Left kidney (tissue), 2 donors: ENCODE measurements around the gene BRICD5. TPM values are rescaled to one million over a fixed set of nuclear protein-coding genes. Genes with fewer than 3 reads are reported as not detected.

Experiments
- DNase-seq: peaks from one replicate; pipeline ENCODE4 v3.0.0-alpha.2; 2013
- polyA plus RNA-seq: library from polyadenylated mRNA; unstranded; fragments of 120-200 nt; gene quantifications from one replicate; pipeline ENCODE4 v1.2.1, GENCODE V29; 2013; ENCODE audit not compliant: insufficient read length

The BRICD5 gene
- polyA plus RNA-seq, 1 donor, result 6.7 TPM

GRCh38 chr16:2180962-2181923, 29.4 kb downstream of the BRICD5 start:
- DNase-seq, result no peak

DNA sequence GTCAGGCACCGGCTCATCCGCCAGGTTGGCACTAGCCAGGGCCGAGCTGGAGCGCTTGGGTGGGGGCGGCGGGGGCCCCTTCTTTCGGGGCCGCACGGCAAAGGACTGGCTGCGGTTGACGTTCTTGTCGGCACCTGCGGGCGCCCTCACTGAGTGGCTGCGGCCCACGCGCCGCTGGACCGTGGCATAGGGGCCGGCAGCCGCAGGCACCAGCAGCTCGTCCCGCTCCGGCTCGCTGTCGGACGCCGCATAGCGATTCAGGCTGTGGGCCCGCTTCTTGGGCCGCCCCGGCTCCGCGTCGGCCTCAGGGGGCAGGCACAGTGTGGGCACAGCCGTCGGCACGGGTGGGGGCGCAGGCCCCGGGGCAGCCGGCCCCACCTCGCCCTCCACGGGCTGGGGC, 30.2 kb downstream of the BRICD5 start:
- no peak for DNase-seq

DNA sequence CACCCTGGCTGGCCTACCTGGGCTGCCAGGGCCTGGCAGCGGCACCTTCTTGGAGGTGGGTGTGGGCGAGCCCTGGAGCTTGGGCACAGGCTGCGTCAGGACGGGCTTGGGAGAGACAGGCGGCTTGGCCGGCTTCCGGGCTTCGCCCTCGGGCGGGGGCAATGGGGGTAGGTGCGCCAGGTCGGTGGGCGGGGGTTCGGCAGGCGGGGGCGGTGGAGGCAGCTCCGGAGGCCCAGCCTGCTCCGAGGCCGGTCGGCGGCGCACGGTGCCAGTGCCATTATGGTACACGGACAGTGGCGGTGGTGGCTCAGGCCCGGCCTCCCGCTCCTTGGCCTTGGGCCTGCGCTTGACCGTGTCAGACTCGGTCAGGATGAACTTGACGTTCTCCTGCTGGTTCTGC, 31.1 kb downstream of the BRICD5 start:
- no peak for DNase-seq

- no peak for DNase-seq
These were observed 31.6 kb downstream of the BRICD5 start for GRCh38 chr16:2179107-2179501.

- no peak for DNase-seq
These were observed 32.1 kb downstream of the BRICD5 start for GRCh38 chr16:2178321-2179106.

- DNase-seq, result no peak
These were observed 33.1 kb downstream of the BRICD5 start for GRCh38 chr16:2177561-2177960.

DNA sequence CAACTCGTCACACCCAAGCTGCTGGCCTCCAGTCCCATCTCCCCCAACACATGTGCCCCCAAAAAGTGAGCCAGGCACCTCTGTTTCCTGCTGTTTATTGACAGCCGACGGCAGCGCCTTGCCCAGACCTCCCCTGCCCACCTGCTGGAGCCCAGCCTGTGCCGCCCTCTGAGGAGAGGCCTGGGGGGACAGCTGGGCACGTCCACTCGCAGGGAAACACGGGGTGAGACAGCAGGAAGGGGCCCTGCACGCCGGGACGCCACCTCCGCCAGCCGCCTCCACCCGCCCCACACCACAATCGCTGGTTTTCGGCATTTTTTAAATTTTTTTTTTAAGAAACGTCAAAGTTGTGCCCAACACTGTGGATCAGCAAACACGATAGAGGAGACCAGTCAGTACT, 33.6 kb downstream of the BRICD5 start:
- DNase-seq, result no peak

GRCh38 chr16:2176047-2176446, 34.6 kb downstream of the BRICD5 start:
- DNase-seq, result no peak

- DNase-seq, result no peak
These were observed 35.2 kb downstream of the BRICD5 start for GRCh38 chr16:2175454-2175853.

- DNase-seq, result no peak
These were observed 36.1 kb downstream of the BRICD5 start for GRCh38 chr16:2174396-2175131.

- no peak for DNase-seq
These were observed 36.7 kb downstream of the BRICD5 start for GRCh38 chr16:2173916-2174315.

DNA sequence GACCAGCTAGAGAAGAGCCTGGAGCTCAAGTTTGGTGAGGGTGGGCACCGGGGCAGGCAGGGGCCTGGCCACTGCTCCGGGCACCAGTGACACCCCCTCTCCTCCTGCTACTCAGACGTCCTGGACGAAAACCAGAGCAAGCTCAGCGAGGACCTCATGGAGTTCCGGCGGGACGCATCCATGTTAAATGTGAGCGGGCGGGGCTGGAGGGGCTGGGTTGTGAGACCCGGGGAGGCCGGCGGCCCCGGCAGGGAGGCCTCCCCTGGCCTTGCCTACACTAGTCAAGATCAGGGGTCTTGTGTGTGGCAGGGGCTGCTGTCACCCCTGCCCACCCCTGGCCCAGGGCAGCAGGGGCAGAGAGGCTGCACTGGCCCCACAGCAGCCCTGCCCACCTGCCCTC, 37.3 kb downstream of the BRICD5 start:
- DNase-seq, result no peak

- DNase-seq, result no peak
These were observed 37.9 kb downstream of the BRICD5 start for GRCh38 chr16:2172688-2173335.

- no peak for DNase-seq
These were observed 39.0 kb downstream of the BRICD5 start for GRCh38 chr16:2171601-2172178.

GRCh38 chr16:2170587-2171435, 39.9 kb downstream of the BRICD5 start:
- no peak for DNase-seq

GRCh38 chr16:2170080-2170479, 40.6 kb downstream of the BRICD5 start:
- DNase-seq, result no peak

DNA sequence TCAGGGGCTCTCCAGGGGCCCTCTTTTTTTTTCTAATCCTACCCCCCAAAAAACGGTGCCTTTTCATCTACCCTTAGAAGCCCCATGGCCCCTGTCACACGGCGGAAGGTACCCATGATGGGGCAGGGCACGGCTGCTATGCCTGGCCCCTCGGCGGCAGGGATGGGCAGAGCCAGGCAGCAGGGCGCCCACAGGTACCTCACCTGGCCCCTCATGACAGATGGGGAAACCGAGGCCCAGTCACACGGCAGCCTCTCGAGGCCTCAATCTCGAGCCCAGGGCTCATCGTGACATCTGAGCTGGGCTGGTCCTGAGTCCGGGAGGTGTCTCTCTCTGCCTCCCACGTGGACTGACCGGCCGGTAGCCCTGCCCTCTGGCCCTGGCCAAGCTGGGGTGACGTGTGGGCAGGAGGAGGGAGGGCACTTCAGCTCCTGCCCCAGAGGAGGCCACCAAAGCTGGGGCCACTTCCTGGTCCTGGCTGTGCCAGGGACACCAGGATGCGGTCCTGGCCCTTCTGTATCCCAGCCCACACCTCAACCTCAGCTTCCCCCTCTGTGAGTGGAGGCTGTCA, 43.5 kb downstream of the BRICD5 start:
- DNase-seq, result no peak

- DNase-seq, result no peak
These were observed 44.2 kb downstream of the BRICD5 start for GRCh38 chr16:2166263-2167067.

DNA sequence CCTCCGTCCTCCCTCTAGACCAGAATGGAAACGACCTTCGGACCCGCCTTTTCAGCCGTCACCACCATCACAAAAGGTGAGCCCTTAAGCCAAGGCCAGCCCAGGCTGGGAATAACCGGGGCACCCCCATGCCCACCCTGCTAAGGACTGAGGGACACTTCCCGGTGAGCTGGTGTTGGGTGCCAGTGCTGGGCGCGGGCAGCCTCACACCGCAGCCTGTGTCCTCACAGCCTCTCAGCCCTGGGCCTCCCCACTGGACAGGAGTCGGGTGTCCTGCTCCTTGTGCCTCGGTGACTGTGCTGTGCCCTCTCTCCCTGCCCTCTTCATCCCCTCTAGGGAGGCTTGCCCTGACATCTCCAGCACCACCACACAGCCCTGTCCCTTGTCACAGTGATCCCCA, 44.8 kb downstream of the BRICD5 start:
- DNase-seq, result no peak
